AG10803 (cell line): ENCODE data around the gene GSTA2.
A peak's percentile ranks its signal among the peaks of the same experiment; 100 is the strongest.

Experiments used
- DNase-seq: peaks from one replicate; pipeline ENCODE4 v3.0.0; 2010; ENCODE audit warnings: low read depth
- H3K4me3 ChIP-seq: 2 replicates; pipeline ENCODE4 v1.5.1; 2011; ENCODE audit warnings: mild to moderate bottlenecking, low read length, control low read depth
- CTCF ChIP-seq: conservative IDR thresholded peaks from 2 replicates; pipeline ENCODE4 v1.5.1; 2011; ENCODE audit warnings: mild to moderate bottlenecking, low read length, control low read depth, inconsistent platforms

GSTA2 gene

DNA sequence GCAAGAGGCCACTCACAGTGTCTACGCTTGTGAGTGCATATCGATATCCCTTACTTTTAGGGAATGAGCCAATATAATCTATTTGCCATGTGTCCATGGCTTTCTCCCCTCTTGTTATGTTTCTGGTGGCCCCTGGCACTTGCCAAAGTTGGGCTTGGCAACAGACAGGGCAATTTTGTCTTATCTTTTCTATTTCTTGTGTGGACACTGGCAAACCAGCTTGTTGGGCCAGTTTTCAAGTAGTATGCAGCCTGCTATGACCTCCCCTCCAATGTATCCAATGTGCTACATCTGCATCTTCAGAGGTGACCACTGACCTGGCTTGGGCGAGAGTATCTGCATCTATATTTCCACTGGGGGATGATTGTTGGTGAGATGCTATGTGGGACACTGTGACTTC is 29.2 kb downstream of the GSTA2 start:
- no peak overlapping the region for H3K4me3 ChIP-seq
- TF ChIP-seq CTCF = no peak
- DNase-seq = no peak

- DNase-seq = no peak
- no peak overlapping the region for H3K4me3 ChIP-seq
- no peak for TF ChIP-seq CTCF
Measured at GRCh38 chr6:52733172-52733571, 30.1 kb downstream of the GSTA2 start.

DNA sequence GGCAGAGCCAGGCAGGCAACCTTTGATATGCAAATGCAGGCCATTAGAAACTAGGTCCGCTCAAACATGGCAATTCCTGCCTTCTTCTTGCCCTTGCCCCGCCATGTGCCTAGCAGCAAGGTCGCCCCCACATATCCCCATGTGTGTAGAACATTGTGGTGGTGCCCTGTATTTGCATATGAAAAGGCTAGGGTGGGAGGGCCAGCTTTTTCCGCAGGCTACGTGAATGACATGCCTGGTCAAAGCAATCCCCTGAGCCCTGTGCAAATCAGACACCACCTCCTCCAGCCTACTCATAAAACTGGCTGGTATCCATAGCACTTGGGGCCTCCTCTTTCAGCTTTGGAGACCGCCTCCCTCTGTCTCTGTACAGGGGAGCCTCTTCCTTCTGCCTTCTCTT is 31.6 kb downstream of the GSTA2 start:
- no peak for DNase-seq
- no peak overlapping the region for H3K4me3 ChIP-seq
- TF ChIP-seq CTCF = no peak

GRCh38 chr6:52729576-52729975 is 33.7 kb downstream of the GSTA2 start:
- TF ChIP-seq CTCF = no peak
- DNase-seq = no peak
- H3K4me3 ChIP-seq = no peak overlapping the region

GRCh38 chr6:52728394-52728793 is 34.9 kb downstream of the GSTA2 start:
- DNase-seq = peak; percentile 5
- no peak overlapping the region for H3K4me3 ChIP-seq
- TF ChIP-seq CTCF = no peak

- TF ChIP-seq CTCF = no peak
- no peak for DNase-seq
- no peak overlapping the region for H3K4me3 ChIP-seq
Measured at GRCh38 chr6:52727908-52728307, 35.4 kb downstream of the GSTA2 start.

DNA sequence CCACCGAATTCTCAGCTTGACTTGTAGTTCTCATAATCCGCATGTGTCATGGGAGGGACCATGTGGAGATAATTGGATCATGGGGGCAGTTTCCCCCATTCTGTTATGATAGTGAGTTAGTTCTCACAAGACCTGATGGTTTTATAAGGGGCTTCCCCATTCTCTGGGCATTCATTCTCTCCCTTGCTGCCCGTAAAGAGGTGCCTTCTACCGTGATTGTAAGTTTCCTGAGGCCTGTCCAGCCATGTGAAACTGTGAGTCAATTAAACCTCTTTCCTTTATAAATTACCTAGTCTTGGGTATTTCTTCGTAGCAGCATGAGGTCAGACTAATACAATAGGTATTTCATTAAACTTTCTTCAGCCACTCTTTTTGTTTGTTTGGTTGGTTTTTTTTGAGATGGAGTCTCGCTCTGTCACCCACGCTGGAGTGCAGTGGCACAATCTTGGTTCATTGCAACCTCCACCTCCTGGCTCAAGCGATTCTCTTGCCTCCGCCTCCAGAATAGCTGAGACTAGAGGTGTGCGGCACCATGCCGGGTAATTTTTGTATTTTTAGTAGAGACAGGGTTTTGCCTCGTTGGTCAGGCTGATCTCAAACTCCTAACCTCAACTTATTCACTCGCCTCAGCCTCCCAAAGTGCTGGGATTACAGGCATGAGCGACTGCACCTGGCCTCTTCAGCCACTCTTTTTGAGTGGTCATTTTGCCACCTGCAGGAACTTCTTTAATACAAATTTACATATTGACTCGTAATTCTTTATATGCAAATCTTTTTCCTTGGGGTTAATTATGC is 36.3 kb downstream of the GSTA2 start:
- no peak overlapping the region for H3K4me3 ChIP-seq
- no peak for TF ChIP-seq CTCF
- DNase-seq = no peak
